DOHH2 (cell line): ENCODE measurements around the gene FRY.

ENCODE experiments used
- H3F3A ChIP-seq: fragments of 200-600 bp; sonication (generic), shearing (Covaris generic); 2 replicates; pipeline ENCODE4 v1.6.0; 2016; ENCODE audit warnings: antibody characterized with exemption, mild to moderate bottlenecking; ENCODE audit not compliant: control insufficient read depth, insufficient read depth
- H3K27ac ChIP-seq: fragments of 200-600 bp; sonication (generic); 2 replicates; pipeline ENCODE4 v1.5.1; 2014; ENCODE audit warnings: low read depth, mild to moderate bottlenecking, low read length, moderate library complexity
- H3K27me3 ChIP-seq: fragments of 200-600 bp; sonication (generic); 2 replicates; pipeline ENCODE4 v1.6.1; 2014; ENCODE audit warnings: mild to moderate bottlenecking, low read length, mixed read lengths; ENCODE audit not compliant: control insufficient read depth
- H3K36me3 ChIP-seq: fragments of 200-600 bp; sonication (generic); 2 replicates; pipeline ENCODE4 v1.6.1; 2014; ENCODE audit warnings: mild to moderate bottlenecking, low read length, moderate library complexity, mixed read lengths; ENCODE audit not compliant: control insufficient read depth
- H3K4me1 ChIP-seq: fragments of 200-600 bp; sonication (generic); 2 replicates; pipeline ENCODE4 v1.6.1; 2014; ENCODE audit warnings: mild to moderate bottlenecking, low read length, mixed read lengths; ENCODE audit not compliant: control insufficient read depth
- H3K4me2 ChIP-seq: fragments of 200-600 bp; sonication (generic); 2 replicates; pipeline ENCODE4 v1.6.0; 2014; ENCODE audit warnings: mild to moderate bottlenecking, low read length, moderate library complexity
- H3K4me3 ChIP-seq: fragments of 200-600 bp; sonication (generic); 2 replicates; pipeline ENCODE4 v1.5.1; 2014; ENCODE audit warnings: mild to moderate bottlenecking, low read length, mixed read lengths
- H3K79me2 ChIP-seq: fragments of 200-600 bp; sonication (generic); 2 replicates; pipeline ENCODE4 v1.6.1; 2014; ENCODE audit warnings: mild to moderate bottlenecking, low read length, mixed read lengths; ENCODE audit not compliant: control insufficient read depth
- H3K9me2 ChIP-seq: fragments of 200-600 bp; sonication (generic); replicated peaks from 2 replicates; pipeline ENCODE4 v1.6.1; 2014; ENCODE audit warnings: mild to moderate bottlenecking, low read length, mixed read lengths; ENCODE audit not compliant: control insufficient read depth
- H3K9me3 ChIP-seq: fragments of 200-600 bp; sonication (generic); 2 replicates; pipeline ENCODE4 v1.6.1; 2014; ENCODE audit warnings: antibody characterized with exemption, low read length, mixed read lengths; ENCODE audit not compliant: control insufficient read depth, insufficient read depth
- H4K20me1 ChIP-seq: fragments of 200-600 bp; sonication (generic); 2 replicates; pipeline ENCODE4 v1.6.0; 2014; ENCODE audit warnings: low read depth, mild to moderate bottlenecking, antibody characterized with exemption, low read length, moderate library complexity; ENCODE audit not compliant: control insufficient read depth, insufficient read depth
- CTCF ChIP-seq: fragments of 200-600 bp; sonication (generic); IDR thresholded peaks from one replicate; pipeline ENCODE4 v1.5.1; 2014; ENCODE audit warnings: antibody characterized with exemption, mild to moderate bottlenecking, low read depth, low read length; ENCODE audit not compliant: poor library complexity, severe bottlenecking
- EZH2phosphoT487 ChIP-seq: fragments of 200-600 bp; sonication (generic); IDR thresholded peaks from 2 replicates; pipeline ENCODE4 v1.6.1; 2017; ENCODE audit warnings: borderline replicate concordance, mild to moderate bottlenecking, antibody characterized with exemption, low read length, moderate library complexity, mixed read lengths

FRY gene

GRCh38 chr13:32009362-32009761 is 22.2 kb upstream of the FRY start:
- TF ChIP-seq CTCF, result no peak
- TF ChIP-seq EZH2phosphoT487, result no peak
- no peaks in the 10 kb centered on the region for H3K9me3 ChIP-seq
- no peaks in the 10 kb centered on the region for H3K27me3 ChIP-seq
- no peaks in the 10 kb centered on the region for H3K36me3 ChIP-seq
- H3K4me3 ChIP-seq, result no peak overlapping the region
- H3K4me1 ChIP-seq, result peaks cover 9% of the 10 kb centered on the region
- no peak overlapping the region for H3K4me2 ChIP-seq
- H4K20me1 ChIP-seq, result no peaks in the 10 kb centered on the region
- H3F3A ChIP-seq, result no peaks in the 10 kb centered on the region
- H3K79me2 ChIP-seq, result no peaks in the 10 kb centered on the region
- H3K27ac ChIP-seq, result no peak overlapping the region
- H3K9me2 ChIP-seq, result no peaks in the 10 kb centered on the region

- Histone ChIP-seq H4K20me1 (no peaks in the 10 kb centered on the region), H3K36me3 (no peaks in the 10 kb centered on the region), H3K79me2 (no peaks in the 10 kb centered on the region), H3K27ac (no peak overlapping the region), H3K27me3 (no peaks in the 10 kb centered on the region), H3K9me3 (no peaks in the 10 kb centered on the region), H3K4me3 (no peak overlapping the region), H3F3A (no peaks in the 10 kb centered on the region), H3K4me2 (no peak overlapping the region), H3K4me1 (peaks cover 9% of the 10 kb centered on the region), H3K9me2 (no peaks in the 10 kb centered on the region)
- TF ChIP-seq EZH2phosphoT487, result no peak
- TF ChIP-seq CTCF, result no peak
Measured at GRCh38 chr13:32010136-32010535, 21.4 kb upstream of the FRY start.

GRCh38 chr13:32011971-32012370 is 19.6 kb upstream of the FRY start:
- Histone ChIP-seq H3K27ac (no peak overlapping the region), H3K4me1 (no peaks in the 10 kb centered on the region), H3F3A (no peaks in the 10 kb centered on the region), H3K4me3 (no peak overlapping the region), H3K79me2 (no peaks in the 10 kb centered on the region), H3K9me3 (no peaks in the 10 kb centered on the region), H4K20me1 (no peaks in the 10 kb centered on the region), H3K27me3 (no peaks in the 10 kb centered on the region), H3K36me3 (no peaks in the 10 kb centered on the region), H3K4me2 (no peak overlapping the region), H3K9me2 (no peaks in the 10 kb centered on the region)
- TF ChIP-seq CTCF (no peak), EZH2phosphoT487 (no peak)

GRCh38 chr13:32013181-32013580 is 18.4 kb upstream of the FRY start:
- Histone ChIP-seq H3K4me2 (no peak overlapping the region), H3K27me3 (no peaks in the 10 kb centered on the region), H3K4me1 (no peaks in the 10 kb centered on the region), H3K36me3 (no peaks in the 10 kb centered on the region), H3K4me3 (no peak overlapping the region), H4K20me1 (no peaks in the 10 kb centered on the region), H3K9me3 (no peaks in the 10 kb centered on the region), H3K79me2 (no peaks in the 10 kb centered on the region), H3F3A (no peaks in the 10 kb centered on the region), H3K9me2 (no peaks in the 10 kb centered on the region), H3K27ac (no peak overlapping the region)
- TF ChIP-seq CTCF (no peak), EZH2phosphoT487 (no peak)
